Esophagus muscularis mucosa (tissue), 4 donors: ENCODE measurements around the gene BCL7A. TPM values are rescaled to one million over a fixed set of nuclear protein-coding genes. Genes with fewer than 3 reads are reported as not detected.

Experiments
- DNase-seq: peaks from one replicate; pipeline ENCODE4 v3.0.0-alpha.2; 2017; ENCODE audit errors: extremely low spot score
- H3K27ac ChIP-seq, 4 donors: fragments of 200-600 bp; sonication (generic); replicated peaks in 1 of 4; 1 replicate in 3 of 4; 2 replicates in 1 of 4; pipeline ENCODE4 v1.5.1; 2016 to 2019; ENCODE audit warnings: mild to moderate bottlenecking in 1 of 4
- H3K27me3 ChIP-seq, 4 donors: fragments of 200-600 bp; sonication (generic); one replicate each; pipeline versions ENCODE4 v1.5.1 to v1.6.0; 2016 to 2019
- H3K36me3 ChIP-seq, 4 donors: fragments of 200-600 bp; sonication (generic); one replicate each; pipeline ENCODE4 v1.5.1; 2016 to 2019
- H3K4me1 ChIP-seq, 4 donors: fragments of 200-600 bp; sonication (generic); one replicate each; pipeline ENCODE4 v1.5.1; 2016 to 2019
- H3K4me3 ChIP-seq, 4 donors: fragments of 200-600 bp; sonication (generic); 1 replicate in 2 of 4; 2 replicates in 2 of 4; pipeline ENCODE4 v1.5.1; 2016 to 2019; ENCODE audit warnings: mild to moderate bottlenecking in 4 of 4, moderate library complexity in 1 of 4
- H3K9me3 ChIP-seq, 4 donors: fragments of 200-600 bp; sonication (generic); 1 replicate in 3 of 4; 2 replicates in 1 of 4; pipeline ENCODE4 v1.5.1; 2016 to 2019
- CTCF ChIP-seq, 3 experiments: fragments of 200-600 bp in 2 of 3; fragments of 450-650 bp in 1 of 3; sonication (generic) in 2 of 3; IDR thresholded peaks; one replicate each; pipeline ENCODE4 v1.5.1; 2017 to 2019; ENCODE audit warnings: antibody characterized with exemption in 3 of 3, mild to moderate bottlenecking in 2 of 3, moderate library complexity in 1 of 3
- EP300 ChIP-seq: sonication (generic); formaldehyde crosslinking; IDR thresholded peaks from one replicate; pipeline ENCODE4 v1.6.1; 2017; ENCODE audit warnings: antibody characterized with exemption
- POLR2A ChIP-seq: fragments of 450-650 bp; IDR thresholded peaks from one replicate; pipeline ENCODE4 v1.6.1; 2017; ENCODE audit warnings: antibody characterized with exemption, moderate library complexity, mild to moderate bottlenecking, low read depth
- POLR2AphosphoS5 ChIP-seq, 2 donors: sonication (generic); formaldehyde crosslinking; IDR thresholded peaks; one replicate each; pipeline ENCODE4 v1.6.1; 2017; ENCODE audit warnings: antibody characterized with exemption in 2 of 2
- WGBS: methylation state at CpG from one replicate; pipeline ENCODE4 v1.1.5; 2018; 5-methylcytosine and 5-hydroxymethylcytosine counted together
- intact Hi-C: fragments of 100-400 bp; cut with DNase I; formaldehyde crosslinking; loops from one replicate; pipeline ENCODE4 v1.15.1; 2023
- total RNA-seq, 4 donors: library from RNA; depleted of rRNA; stranded (reverse); fragments of >200 nt; gene quantifications; one replicate each; pipeline versions ENCODE4 v1.1.0 to v1.2.1, GENCODE V29; 2016

Gene BCL7A
- total RNA-seq, 4 donors from 2014 or later = 2.9 to 10.1 (median 6.3) TPM

- Histone ChIP-seq H3K27ac (no peak overlapping the region), H3K27me3 (no peaks in the 10 kb centered on the region), H3K4me1 (peaks cover 0 to 9% (median 3%) of the 10 kb centered on the region in 4 donors), H3K4me3 (no peak overlapping the region), H3K36me3 (no peaks in the 10 kb centered on the region), H3K9me3 (no peaks in the 10 kb centered on the region)
- TF ChIP-seq EP300 = no peak
- no peak for TF ChIP-seq POLR2A
- no peak for TF ChIP-seq POLR2AphosphoS5 (IDR thresholded peaks at IDR 0.05)
- TF ChIP-seq CTCF (IDR thresholded peaks at IDR 0.05) = no peak
- DNase-seq = no peak
- 89% methylated on average over 21 of the region's 24 CpGs for WGBS
- intact Hi-C loops = no loop called here
Measured at GRCh38 chr12:122006186-122006926, 15.3 kb upstream of the BCL7A start.

- H3K9me3 ChIP-seq = no peaks in the 10 kb centered on the region
- no peaks in the 10 kb centered on the region for H3K36me3 ChIP-seq
- no peak overlapping the region for H3K4me3 ChIP-seq
- intact Hi-C loops = no loop called here
- no peak for DNase-seq
- TF ChIP-seq EP300 (no peak), POLR2A (no peak), CTCF (IDR thresholded peaks at IDR 0.05) (no peak), POLR2AphosphoS5 (IDR thresholded peaks at IDR 0.05) (no peak)
- no peak overlapping the region for H3K27ac ChIP-seq
- H3K27me3 ChIP-seq = no peaks in the 10 kb centered on the region
- WGBS = 89% methylated on average over 9 of the region's 9 CpGs
- no peaks in the 10 kb centered on the region for H3K4me1 ChIP-seq
Measured at GRCh38 chr12:122009741-122010140, 11.9 kb upstream of the BCL7A start.

- intact Hi-C loops = no loop called here
- H3K9me3 ChIP-seq = no peaks in the 10 kb centered on the region
- no peaks in the 10 kb centered on the region for H3K36me3 ChIP-seq
- H3K4me3 ChIP-seq = no peak overlapping the region
- no peak overlapping the region for H3K27ac ChIP-seq
- WGBS = 85% methylated on average over 6 of the region's 6 CpGs
- H3K27me3 ChIP-seq = no peaks in the 10 kb centered on the region
- no peaks in the 10 kb centered on the region for H3K4me1 ChIP-seq
- TF ChIP-seq EP300 = no peak
- no peak for TF ChIP-seq POLR2AphosphoS5 (IDR thresholded peaks at IDR 0.05)
- TF ChIP-seq POLR2A = no peak
- no peak for TF ChIP-seq CTCF (IDR thresholded peaks at IDR 0.05)
- no peak for DNase-seq
Measured at GRCh38 chr12:122012184-122012583, 9.5 kb upstream of the BCL7A start.

GRCh38 chr12:122013136-122013535 is 8.5 kb upstream of the BCL7A start:
- WGBS = 87% methylated on average over 4 of the region's 4 CpGs
- TF ChIP-seq POLR2AphosphoS5 (IDR thresholded peaks at IDR 0.05) = no peak
- TF ChIP-seq EP300 = no peak
- no peak for TF ChIP-seq CTCF (IDR thresholded peaks at IDR 0.05)
- TF ChIP-seq POLR2A = no peak
- no peaks in the 10 kb centered on the region for H3K9me3 ChIP-seq

More at GRCh38 chr12:122013136-122013535, 8.5 kb upstream of the BCL7A start:
- Histone ChIP-seq H3K27me3 (no peaks in the 10 kb centered on the region), H3K36me3 (no peaks in the 10 kb centered on the region), H3K4me1 (no peaks in the 10 kb centered on the region), H3K27ac (no peak overlapping the region), H3K4me3 (no peak overlapping the region)
- intact Hi-C loops = no loop called here
- DNase-seq = no peak
